Thyroid gland (tissue), 4 donors: Measurements from ENCODE around the gene NCBP3.

ENCODE experiments used
- CTCF ChIP-seq, 6 experiments: fragments of 200-600 bp in 3 of 6; fragments of 450-650 bp in 3 of 6; sonication (generic) in 3 of 6; IDR thresholded peaks; one replicate each; pipeline ENCODE4 v1.5.1; 2016 to 2019; ENCODE audit warnings: antibody characterized with exemption in 6 of 6, mild to moderate bottlenecking in 2 of 6, inconsistent platforms in 1 of 6, moderate library complexity in 1 of 6
- POLR2A ChIP-seq, 2 donors: fragments of 450-650 bp; IDR thresholded peaks; one replicate each; pipeline ENCODE4 v1.6.1; 2017; ENCODE audit warnings: antibody characterized with exemption in 2 of 2, mild to moderate bottlenecking in 2 of 2, moderate library complexity in 1 of 2

- TF ChIP-seq CTCF (IDR thresholded peaks at IDR 0.05), result no peak
- no peak for TF ChIP-seq POLR2A (IDR thresholded peaks at IDR 0.05)
Observed at GRCh38 chr17:3893720-3894116, 47.7 kb upstream of the NCBP3 start.
